Activated CD4-positive, alpha-beta T cell treated with anti-CD3 and anti-CD28 coated beads, Interleukin-2, amount 50 U/mL, for 16 hours (primary cell): ENCODE results near the gene MRM3.
"Not testable (repeated sequence)": the region's sequence is repeated elsewhere in the genome, so short reads cannot be mapped to it uniquely, and the experiment has no call there.

ENCODE experiments used
- DNase-seq: peaks from one replicate; pipeline ENCODE4 v3.0.0-alpha.2; 2020

MRM3 gene

GRCh38 chr17:828761-829160 lies 46.6 kb downstream of the MRM3 start:
- DNase-seq, result no peak

- DNase-seq, result not testable (repeated sequence)
Observed at GRCh38 chr17:829614-830013, 47.5 kb downstream of the MRM3 start.

GRCh38 chr17:830381-830780 lies 48.2 kb downstream of the MRM3 start:
- no peak for DNase-seq

DNA sequence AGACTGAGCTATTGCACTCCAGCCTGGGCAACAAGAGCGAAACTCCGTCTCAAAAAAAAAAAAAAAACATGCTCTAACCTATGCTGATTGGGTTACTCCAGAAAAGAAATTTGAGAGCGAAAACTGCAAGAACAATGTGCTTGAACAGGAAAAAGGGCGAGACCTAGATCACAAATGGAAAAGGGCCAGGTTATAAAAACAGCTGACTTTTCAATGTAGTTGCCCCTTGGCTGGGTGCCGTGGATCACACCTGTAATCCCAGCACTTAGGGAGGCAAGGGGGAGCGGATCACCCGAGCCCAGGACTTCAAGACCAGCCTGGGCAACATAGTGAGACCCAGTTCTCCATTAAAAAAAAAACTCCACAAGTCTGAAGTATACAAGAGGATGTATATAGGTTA lies 48.8 kb downstream of the MRM3 start:
- no peak for DNase-seq

- no peak for DNase-seq
Observed at GRCh38 chr17:834136-834535, 52.0 kb downstream of the MRM3 start.

DNA sequence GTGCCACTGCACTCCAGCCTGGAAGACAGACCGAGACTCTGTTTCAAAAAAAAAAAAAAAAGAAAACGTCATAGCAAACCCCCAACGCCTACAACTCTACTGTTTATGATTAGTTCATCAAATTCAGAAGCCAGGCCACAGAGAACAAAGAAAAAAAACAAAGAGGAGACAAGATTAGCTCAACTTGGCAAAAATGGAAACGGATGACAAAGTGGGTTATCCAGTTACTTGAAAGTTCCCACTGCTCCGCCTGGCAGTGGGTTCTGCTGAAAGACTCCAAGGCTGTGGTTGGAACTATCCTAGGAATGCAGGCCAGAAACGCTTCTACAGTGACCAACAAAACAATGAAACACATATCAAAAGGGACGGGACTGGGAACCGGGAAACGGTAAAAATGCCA lies 53.1 kb downstream of the MRM3 start:
- no peak for DNase-seq

DNA sequence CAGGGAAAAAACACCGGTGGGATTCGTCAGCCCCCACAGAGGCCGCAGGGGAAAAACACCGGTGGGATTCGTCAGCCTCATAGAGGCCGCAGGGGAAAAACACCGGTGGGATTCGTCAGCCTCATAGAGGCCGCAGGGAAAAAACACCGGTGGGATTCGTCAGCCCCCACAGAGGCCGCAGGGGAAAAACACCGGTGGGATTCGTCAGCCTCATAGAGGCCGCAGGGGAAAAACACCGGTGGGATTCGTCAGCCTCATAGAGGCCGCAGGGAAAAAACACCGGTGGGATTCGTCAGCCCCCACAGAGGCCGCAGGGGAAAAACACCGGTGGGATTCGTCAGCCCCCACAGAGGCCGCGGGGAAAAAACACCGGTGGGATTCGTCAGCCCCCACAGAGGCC lies 53.6 kb downstream of the MRM3 start:
- DNase-seq, result not testable (repeated sequence)

DNA sequence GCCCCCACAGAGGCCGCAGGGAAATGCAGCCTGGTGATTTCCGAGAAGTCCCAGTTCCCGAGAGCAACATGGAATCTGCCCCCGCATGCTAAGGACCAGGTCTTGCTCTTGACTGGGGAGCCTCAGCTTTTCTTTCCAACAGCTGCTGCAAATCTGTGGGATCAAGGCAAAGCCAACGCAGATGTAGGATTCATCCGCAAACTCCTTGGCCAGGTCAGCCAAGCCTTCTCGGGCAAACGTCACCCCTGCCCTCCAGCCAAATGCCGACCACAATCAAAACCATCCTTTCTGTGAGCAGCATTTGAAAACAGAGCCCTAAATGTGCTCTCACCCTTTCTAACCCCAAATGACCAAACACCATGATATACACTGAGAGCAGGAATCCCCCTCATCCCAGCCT lies 54.0 kb downstream of the MRM3 start:
- DNase-seq, result no peak

DNA sequence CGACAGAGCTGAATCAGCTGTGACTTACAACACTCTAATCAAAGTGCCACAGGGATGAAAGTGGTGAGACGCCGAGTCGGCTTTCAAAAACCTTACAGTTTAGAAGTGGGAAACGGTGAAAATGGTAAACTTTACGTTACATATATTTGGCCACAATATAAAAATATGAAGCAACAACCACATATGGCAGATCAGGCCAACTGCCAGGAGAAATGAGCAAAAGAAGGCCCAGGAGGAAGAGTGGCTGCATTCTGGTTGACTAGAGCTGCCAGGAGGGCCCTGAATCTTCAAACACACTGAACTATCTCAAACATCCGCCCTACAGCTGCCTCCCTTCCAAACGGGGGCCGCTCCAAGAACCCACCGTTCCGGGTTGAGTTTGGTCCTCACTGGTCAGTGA lies 56.3 kb downstream of the MRM3 start:
- no peak for DNase-seq

GRCh38 chr17:841313-841712 lies 59.2 kb downstream of the MRM3 start:
- DNase-seq, result no peak
